GM12864 (cell line): ENCODE data around the gene PATL1.

Experiments used
- DNase-seq: peaks from one replicate; pipeline ENCODE4 v3.0.0-alpha.2; 2011; ENCODE audit warnings: low read depth
- H3K4me3 ChIP-seq: 2 replicates; pipeline ENCODE4 v1.5.1; 2011; ENCODE audit warnings: mild to moderate bottlenecking, low read depth, low read length, control low read depth
- CTCF ChIP-seq: IDR thresholded peaks from 2 replicates; pipeline ENCODE4 v1.5.1; 2011; ENCODE audit warnings: low read depth, mild to moderate bottlenecking, moderate library complexity, low read length, control low read depth, inconsistent platforms; ENCODE audit errors: missing control alignments

PATL1 gene

GRCh38 chr11:59680287-59681154, 11.7 kb upstream of the PATL1 start:
- no peak overlapping the region for H3K4me3 ChIP-seq
- DNase-seq, result peak; percentile 39
- TF ChIP-seq CTCF, result peak; percentile 77

GRCh38 chr11:59679347-59679746, 10.5 kb upstream of the PATL1 start:
- no peak for DNase-seq
- no peak for TF ChIP-seq CTCF
- no peak overlapping the region for H3K4me3 ChIP-seq

- TF ChIP-seq CTCF, result no peak
- no peak overlapping the region for H3K4me3 ChIP-seq
- DNase-seq, result no peak
Observed at GRCh38 chr11:59678813-59679165, 10.0 kb upstream of the PATL1 start.

GRCh38 chr11:59678118-59678812, 9.4 kb upstream of the PATL1 start:
- no peak overlapping the region for H3K4me3 ChIP-seq
- TF ChIP-seq CTCF, result peak; percentile 14
- no peak for DNase-seq

- no peak for TF ChIP-seq CTCF
- no peak overlapping the region for H3K4me3 ChIP-seq
- DNase-seq, result no peak
Observed at GRCh38 chr11:59676205-59676604, 7.4 kb upstream of the PATL1 start.

GRCh38 chr11:59674291-59674690, 5.5 kb upstream of the PATL1 start:
- H3K4me3 ChIP-seq, result no peak overlapping the region
- TF ChIP-seq CTCF, result no peak
- no peak for DNase-seq
